HG03103 (cell line): ENCODE data around the gene SEPTIN10.

Source experiments
- ATAC-seq: cut with Tn5 transposase; IDR thresholded peaks from one replicate; pipeline ENCODE4 v1.9.1; 2021; ENCODE audit warnings: low read depth; ENCODE audit not compliant: unreplicated experiment

Gene SEPTIN10

GRCh38 chr2:109526442-109526970 is 87.3 kb downstream of the SEPTIN10 start:
- no peak for ATAC-seq

DNA sequence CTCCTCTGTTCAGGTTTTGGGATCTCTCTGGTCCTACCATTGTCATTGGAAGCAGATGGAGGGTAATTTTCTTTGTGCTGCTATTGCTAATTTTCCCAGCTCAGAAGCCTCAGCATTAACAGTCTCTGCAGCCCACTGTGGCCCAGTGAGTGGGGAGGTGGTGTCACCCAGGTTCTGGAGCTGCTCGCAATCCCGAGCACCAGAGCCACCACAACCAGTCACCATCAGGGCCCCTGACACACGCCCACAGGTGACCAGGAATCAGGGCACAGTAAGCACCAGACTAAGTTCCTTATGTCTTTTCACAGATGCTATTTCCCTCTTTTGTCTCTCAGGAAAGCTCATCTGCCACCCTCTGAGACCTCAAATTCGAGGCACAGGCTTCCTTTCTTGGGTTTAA is 87.9 kb downstream of the SEPTIN10 start:
- ATAC-seq = no peak

DNA sequence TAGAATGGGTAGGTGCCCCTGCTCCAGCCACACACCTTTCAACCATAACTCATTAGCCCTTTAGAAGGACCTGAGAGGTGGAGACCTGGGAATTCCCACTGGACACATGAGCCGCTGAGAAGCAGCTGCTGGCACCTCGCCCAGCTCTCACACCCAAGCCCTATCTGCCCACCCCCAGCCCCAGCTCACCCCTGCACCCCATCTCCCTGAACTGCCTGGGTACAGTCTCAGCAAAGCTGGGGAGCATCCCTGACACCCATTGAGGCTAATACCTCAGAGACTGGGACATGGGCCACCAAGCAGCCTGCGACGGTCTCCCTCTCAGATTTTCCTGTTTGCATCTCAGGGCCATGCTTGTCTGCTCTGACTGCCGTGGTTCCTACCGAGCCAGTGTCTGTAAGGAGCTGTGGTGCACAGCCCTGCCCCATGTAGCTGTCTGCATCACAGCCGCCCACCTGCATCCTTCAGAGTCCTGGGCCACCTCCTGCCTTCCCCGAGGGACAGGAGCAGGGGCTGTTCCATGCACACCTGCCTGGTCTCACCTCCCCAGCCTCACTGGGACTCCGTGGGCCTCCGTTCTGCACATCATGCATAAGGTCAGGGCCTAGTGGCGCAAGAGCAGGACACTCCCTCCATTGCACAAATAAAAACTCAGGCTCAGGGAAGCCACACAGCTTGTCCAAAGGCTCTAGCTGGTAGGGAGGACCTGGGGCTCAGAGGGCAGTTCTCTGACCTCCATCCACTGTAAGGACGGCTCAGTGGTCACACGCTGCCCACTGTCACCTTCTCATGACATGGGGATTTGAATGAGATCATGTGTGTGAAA is 90.0 kb downstream of the SEPTIN10 start:
- ATAC-seq = no peak

DNA sequence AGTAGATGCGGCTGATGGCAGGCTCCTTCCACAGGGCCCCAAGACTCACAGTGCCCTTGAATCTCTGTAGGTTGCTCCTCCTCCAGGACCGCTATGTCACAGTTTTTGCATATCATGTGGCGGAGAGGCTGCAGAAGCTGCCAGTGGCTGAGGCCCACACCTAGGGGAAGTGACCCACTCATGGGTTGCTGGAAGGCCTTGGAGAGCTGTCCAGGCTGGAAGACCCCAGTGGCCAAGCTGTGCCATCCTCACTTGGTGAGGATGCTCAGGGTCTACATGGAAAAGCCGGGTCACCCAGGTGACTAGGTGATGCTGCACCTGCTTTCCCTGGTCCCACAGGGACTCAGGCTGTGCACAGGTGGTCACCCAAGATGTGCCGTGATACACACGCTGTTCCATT is 90.6 kb downstream of the SEPTIN10 start:
- ATAC-seq = no peak

- no peak for ATAC-seq
Observed at GRCh38 chr2:109522063-109522374, 91.7 kb downstream of the SEPTIN10 start.

- ATAC-seq = no peak
Observed at GRCh38 chr2:109521233-109522062, 92.3 kb downstream of the SEPTIN10 start.

- no peak for ATAC-seq
Observed at GRCh38 chr2:109519513-109519912, 94.3 kb downstream of the SEPTIN10 start.

- ATAC-seq = no peak
Observed at GRCh38 chr2:109517118-109517889, 96.5 kb downstream of the SEPTIN10 start.

DNA sequence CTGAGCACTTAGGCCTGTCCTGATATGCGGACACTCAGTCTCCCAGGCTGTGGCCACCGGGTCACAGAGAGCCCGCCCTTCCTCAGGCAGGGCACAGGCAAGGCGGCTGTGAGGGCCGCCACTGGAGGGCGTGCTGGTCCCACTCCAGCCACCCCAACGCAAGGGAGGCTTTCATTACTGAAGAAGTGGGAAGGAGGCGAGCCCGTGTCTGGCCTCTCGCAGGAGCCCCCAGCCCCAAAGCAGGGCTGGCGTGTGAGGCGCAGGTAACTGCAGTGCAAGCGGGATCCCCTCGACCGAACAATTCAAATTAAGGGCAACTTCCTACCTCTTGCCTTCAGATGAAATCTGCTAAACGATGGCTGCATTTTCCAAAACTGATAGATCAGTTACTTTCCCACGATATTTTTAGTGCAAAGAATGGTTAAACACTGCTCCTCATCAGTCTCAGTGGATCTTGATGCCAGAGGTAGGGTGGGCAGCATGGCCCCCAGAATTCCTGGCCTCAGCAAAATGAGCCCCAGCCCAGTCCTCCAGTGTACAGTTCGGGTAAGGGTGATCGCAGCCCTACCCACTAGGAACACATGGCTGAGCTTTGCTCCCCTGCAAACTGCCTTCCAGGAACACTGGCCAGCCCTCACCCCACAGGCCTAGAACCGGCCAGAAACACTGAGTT is 97.2 kb downstream of the SEPTIN10 start:
- no peak for ATAC-seq

DNA sequence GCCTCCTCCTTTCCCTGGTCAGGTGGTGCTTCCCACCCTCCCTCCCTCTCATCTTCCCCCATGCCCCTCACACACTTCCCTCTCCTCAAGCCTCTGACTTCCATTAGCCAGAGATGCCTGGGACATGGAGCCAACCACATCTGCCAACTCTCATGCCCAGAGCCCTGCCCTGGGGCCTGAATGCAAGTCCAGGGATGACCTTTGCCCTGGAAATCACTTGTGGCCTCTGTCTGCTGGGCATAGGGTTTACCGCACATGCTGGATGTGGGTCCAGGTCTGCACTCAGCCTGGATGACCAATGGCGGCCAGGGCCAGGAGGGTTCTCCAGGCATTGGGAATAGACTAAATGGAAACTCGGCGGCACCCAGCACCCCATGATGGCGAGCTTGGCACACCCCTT is 98.9 kb downstream of the SEPTIN10 start:
- no peak for ATAC-seq

GRCh38 chr2:109513749-109514588 is 99.8 kb downstream of the SEPTIN10 start:
- ATAC-seq = peak; percentile 59

- no peak for ATAC-seq
Observed at GRCh38 chr2:109513230-109513629, 100.5 kb downstream of the SEPTIN10 start.

- ATAC-seq = no peak
Observed at GRCh38 chr2:109512076-109512475, 101.7 kb downstream of the SEPTIN10 start.

GRCh38 chr2:109511168-109511567 is 102.6 kb downstream of the SEPTIN10 start:
- no peak for ATAC-seq

DNA sequence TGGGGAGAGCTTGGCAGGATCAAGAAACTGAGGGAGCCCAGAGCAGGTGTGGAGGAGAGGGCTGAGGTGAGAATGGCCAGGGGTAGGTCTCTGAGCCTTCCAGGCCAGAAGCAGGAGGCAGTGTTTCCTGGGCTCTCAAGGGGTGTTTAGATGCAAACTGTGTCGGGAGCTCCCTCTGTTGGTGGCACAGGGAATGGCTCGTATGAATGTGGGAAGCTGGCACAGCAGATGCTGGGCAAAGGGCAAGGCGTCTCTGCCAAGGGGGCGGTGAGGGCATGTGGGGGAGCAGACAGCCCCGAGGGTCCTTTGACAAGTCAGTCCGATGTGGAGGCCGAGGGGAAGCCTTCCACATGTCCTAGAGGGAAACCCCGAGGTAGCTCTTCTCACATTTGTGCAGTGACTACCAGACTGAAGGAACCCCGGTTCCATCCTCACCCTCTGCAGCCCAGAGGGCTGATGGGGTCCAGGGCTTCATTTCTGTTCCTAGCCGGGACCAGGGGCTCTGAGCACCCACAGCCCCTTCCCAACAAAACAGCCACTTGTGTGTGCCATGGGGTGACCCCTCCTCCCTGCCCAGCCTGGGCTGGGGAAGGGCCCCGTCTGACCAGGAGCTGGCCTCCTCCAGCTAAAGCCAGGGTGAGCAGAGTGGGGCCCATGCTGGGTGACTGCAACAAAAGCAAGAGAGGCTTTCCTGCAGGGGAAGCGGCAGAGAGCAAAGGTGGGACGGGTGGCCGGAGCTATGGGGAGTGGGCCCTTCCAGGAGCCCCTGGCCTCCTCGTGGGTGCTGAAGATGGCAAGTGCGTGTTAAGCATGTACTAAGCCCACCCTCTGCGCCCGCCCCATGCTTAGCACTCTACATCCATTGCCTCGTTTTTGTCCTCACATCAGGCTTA is 103.4 kb downstream of the SEPTIN10 start:
- ATAC-seq = no peak

GRCh38 chr2:109508556-109508955 is 105.2 kb downstream of the SEPTIN10 start:
- ATAC-seq = no peak

DNA sequence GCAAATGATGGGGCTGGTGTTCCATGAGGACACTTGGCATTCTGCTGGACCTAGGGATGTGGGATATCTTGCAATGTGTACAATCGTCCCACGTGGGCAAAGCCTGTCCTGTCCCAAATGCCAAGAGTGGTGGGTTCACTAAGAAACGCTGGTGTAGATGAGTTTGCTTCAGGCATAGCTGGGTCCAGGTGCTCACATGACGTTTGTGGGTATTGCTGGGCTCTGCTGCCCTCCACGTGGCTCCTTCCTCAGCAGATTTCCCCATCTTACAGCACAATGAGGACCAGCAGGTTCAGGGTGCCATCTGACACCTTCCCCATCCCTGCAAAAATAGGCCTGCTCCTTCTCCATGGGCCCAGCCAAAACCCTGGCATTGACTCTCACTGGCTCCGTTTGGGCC is 105.9 kb downstream of the SEPTIN10 start:
- no peak for ATAC-seq

DNA sequence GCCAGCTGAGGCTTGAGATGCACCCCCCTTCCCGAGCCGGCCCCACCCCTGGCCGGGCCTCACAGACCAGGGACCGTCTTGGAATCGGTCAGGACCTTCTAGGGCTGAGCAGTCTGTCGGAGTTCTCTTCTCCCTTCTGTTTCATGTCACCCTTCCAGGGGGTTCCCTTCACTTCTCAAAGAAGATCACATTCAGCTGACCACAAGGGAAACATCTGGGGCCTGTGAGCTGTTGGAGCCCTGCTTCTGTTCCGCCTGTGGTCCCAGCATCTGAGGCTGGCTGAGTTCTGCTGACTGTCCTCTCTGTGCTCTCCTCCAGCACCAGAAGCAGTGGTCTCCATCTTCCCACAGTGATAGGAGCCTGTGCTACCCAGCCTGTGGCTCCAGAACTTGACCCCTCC is 106.5 kb downstream of the SEPTIN10 start:
- peak; percentile 39 for ATAC-seq

- no peak for ATAC-seq
Observed at GRCh38 chr2:109503191-109503590, 110.6 kb downstream of the SEPTIN10 start.
